ENCODE results near the gene FAM217A.
"Not testable (repeated sequence)": the region's sequence is repeated elsewhere in the genome, so short reads cannot be mapped to it uniquely, and the experiment has no call there.

FAM217A gene

DNA sequence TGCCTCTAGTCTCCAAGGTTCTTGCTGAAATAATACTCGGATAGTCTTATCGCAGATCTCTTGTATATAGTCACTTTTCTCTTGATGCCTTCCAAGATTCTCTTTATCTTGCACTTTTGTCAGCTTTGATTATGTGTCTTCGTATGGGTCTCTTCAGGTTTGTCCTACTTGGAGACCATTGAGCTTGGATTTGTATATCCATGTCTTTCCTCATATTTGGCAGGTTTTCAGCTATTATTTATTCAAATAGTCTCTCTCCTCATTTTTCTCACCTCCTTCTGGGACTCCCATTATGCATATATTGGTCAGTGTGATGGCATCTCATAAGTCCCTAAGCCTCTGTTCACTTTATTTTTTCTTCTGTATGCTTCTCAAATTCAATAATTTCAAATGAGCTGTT lies 33.4 kb upstream of the FAM217A start:
- no peak overlapping the region for H3K4me2 ChIP-seq
- H3K79me2 ChIP-seq (ENCODE audit: insufficient read depth, low read depth) = no peaks in the 10 kb centered on the region
- H3K4me3 ChIP-seq (IDR thresholded peaks at IDR 0.05; ENCODE audit: insufficient read depth, low read depth, low read length) = no peak overlapping the region
- H4K20me1 ChIP-seq (ENCODE audit: insufficient read depth) = no peaks in the 10 kb centered on the region
- H2AFZ ChIP-seq (ENCODE audit: low read depth) = no peak overlapping the region
- H3K27ac ChIP-seq = no peak overlapping the region
- H3K9ac ChIP-seq = no peak overlapping the region
- no peaks in the 10 kb centered on the region for H3K27me3 ChIP-seq (ENCODE audit: insufficient read depth, low read depth)
- TF ChIP-seq, protein P1, sequence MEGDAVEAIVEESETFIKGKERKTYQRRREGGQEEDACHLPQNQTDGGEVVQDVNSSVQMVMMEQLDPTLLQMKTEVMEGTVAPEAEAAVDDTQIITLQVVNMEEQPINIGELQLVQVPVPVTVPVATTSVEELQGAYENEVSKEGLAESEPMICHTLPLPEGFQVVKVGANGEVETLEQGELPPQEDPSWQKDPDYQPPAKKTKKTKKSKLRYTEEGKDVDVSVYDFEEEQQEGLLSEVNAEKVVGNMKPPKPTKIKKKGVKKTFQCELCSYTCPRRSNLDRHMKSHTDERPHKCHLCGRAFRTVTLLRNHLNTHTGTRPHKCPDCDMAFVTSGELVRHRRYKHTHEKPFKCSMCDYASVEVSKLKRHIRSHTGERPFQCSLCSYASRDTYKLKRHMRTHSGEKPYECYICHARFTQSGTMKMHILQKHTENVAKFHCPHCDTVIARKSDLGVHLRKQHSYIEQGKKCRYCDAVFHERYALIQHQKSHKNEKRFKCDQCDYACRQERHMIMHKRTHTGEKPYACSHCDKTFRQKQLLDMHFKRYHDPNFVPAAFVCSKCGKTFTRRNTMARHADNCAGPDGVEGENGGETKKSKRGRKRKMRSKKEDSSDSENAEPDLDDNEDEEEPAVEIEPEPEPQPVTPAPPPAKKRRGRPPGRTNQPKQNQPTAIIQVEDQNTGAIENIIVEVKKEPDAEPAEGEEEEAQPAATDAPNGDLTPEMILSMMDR (conservative IDR thresholded peaks at IDR 0.05; ENCODE audit: low read depth, low read length) = no peak
- no peaks in the 10 kb centered on the region for H3K4me1 ChIP-seq (ENCODE audit: low read depth, poor library complexity, severe bottlenecking)
- H3K36me3 ChIP-seq (ENCODE audit: insufficient read depth) = no peaks in the 10 kb centered on the region

DNA sequence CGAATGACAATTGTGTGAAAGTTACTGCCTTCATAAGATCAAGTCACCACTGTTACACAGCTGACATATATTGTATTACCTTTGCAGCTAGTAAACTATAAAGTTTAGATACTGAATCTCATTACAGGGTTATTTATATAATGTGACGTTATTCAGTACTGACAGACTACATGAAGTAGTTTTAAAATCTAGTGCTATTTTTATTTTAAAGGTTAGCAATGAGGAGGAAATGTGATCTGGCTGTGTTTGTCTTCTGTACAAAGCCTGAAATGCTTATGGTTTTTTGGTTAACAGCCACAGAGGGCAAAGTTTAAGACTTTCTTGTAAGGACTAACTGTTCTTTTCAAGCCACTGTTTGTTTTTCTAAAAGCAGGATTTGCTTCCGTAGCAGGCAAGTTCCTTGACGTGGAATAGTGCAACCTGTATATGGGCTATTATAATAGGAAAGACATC lies 30.5 kb upstream of the FAM217A start:
- not testable (repeated sequence) for H3K4me2 ChIP-seq; H3K79me2 ChIP-seq (ENCODE audit: insufficient read depth, low read depth); H3K9ac ChIP-seq; H3K27ac ChIP-seq; H4K20me1 ChIP-seq (ENCODE audit: insufficient read depth); H3K27me3 ChIP-seq (ENCODE audit: insufficient read depth, low read depth); H3K4me1 ChIP-seq (ENCODE audit: low read depth, poor library complexity, severe bottlenecking); H3K4me3 ChIP-seq (IDR thresholded peaks at IDR 0.05; ENCODE audit: insufficient read depth, low read depth, low read length); H2AFZ ChIP-seq (ENCODE audit: low read depth); H3K36me3 ChIP-seq (ENCODE audit: insufficient read depth)

GRCh38 chr6:4108561-4109093 lies 29.7 kb upstream of the FAM217A start:
- H4K20me1 ChIP-seq (ENCODE audit: insufficient read depth) = no peaks in the 10 kb centered on the region
- H3K4me3 ChIP-seq (IDR thresholded peaks at IDR 0.05; ENCODE audit: insufficient read depth, low read depth, low read length) = no peak overlapping the region
- H2AFZ ChIP-seq (ENCODE audit: low read depth) = no peak overlapping the region
- no peaks in the 10 kb centered on the region for H3K79me2 ChIP-seq (ENCODE audit: insufficient read depth, low read depth)
- no peak overlapping the region for H3K4me2 ChIP-seq
- TF ChIP-seq, protein P1 (conservative IDR thresholded peaks at IDR 0.05; ENCODE audit: low read depth, low read length) = no peak
- H3K27ac ChIP-seq = no peak overlapping the region
- no peak overlapping the region for H3K9ac ChIP-seq
- H3K27me3 ChIP-seq (ENCODE audit: insufficient read depth, low read depth) = no peaks in the 10 kb centered on the region
- no peaks in the 10 kb centered on the region for H3K4me1 ChIP-seq (ENCODE audit: low read depth, poor library complexity, severe bottlenecking)
- no peaks in the 10 kb centered on the region for H3K36me3 ChIP-seq (ENCODE audit: insufficient read depth)

DNA sequence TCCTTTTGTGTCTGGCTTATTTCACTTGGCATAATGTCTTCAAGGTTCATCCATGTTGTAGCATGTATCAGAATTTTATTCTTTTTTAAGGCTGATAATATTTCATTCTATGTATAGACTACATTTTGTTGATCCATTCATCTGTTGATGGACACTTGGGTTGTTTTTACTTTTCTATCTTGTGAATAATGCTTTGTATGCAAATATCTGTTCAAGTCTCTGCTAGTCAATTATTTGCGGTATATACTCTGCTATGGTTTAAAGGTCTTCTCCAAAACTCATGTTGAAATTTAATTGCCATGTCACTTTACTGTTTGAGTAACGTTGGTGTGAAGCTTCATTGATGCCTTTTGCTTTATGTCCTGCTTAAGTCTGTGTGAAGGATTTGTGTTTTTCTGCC lies 28.9 kb upstream of the FAM217A start:
- no peak overlapping the region for H3K27ac ChIP-seq
- H3K4me2 ChIP-seq = no peak overlapping the region
- H2AFZ ChIP-seq (ENCODE audit: low read depth) = no peak overlapping the region
- no peak overlapping the region for H3K4me3 ChIP-seq (IDR thresholded peaks at IDR 0.05; ENCODE audit: insufficient read depth, low read depth, low read length)
- H3K9ac ChIP-seq = no peak overlapping the region
- no peaks in the 10 kb centered on the region for H4K20me1 ChIP-seq (ENCODE audit: insufficient read depth)
- no peaks in the 10 kb centered on the region for H3K79me2 ChIP-seq (ENCODE audit: insufficient read depth, low read depth)
- no peaks in the 10 kb centered on the region for H3K36me3 ChIP-seq (ENCODE audit: insufficient read depth)
- no peaks in the 10 kb centered on the region for H3K4me1 ChIP-seq (ENCODE audit: low read depth, poor library complexity, severe bottlenecking)
- TF ChIP-seq, protein P1 (conservative IDR thresholded peaks at IDR 0.05; ENCODE audit: low read depth, low read length) = no peak
- H3K27me3 ChIP-seq (ENCODE audit: insufficient read depth, low read depth) = no peaks in the 10 kb centered on the region

GRCh38 chr6:4105980-4106536 lies 27.1 kb upstream of the FAM217A start:
- no peak overlapping the region for H3K4me2 ChIP-seq
- no peaks in the 10 kb centered on the region for H3K27me3 ChIP-seq (ENCODE audit: insufficient read depth, low read depth)
- H3K4me3 ChIP-seq (IDR thresholded peaks at IDR 0.05; ENCODE audit: insufficient read depth, low read depth, low read length) = no peak overlapping the region
- no peak overlapping the region for H3K27ac ChIP-seq
- no peak overlapping the region for H3K9ac ChIP-seq
- H4K20me1 ChIP-seq (ENCODE audit: insufficient read depth) = no peaks in the 10 kb centered on the region
- H3K36me3 ChIP-seq (ENCODE audit: insufficient read depth) = no peaks in the 10 kb centered on the region
- TF ChIP-seq, protein P1 (conservative IDR thresholded peaks at IDR 0.05; ENCODE audit: low read depth, low read length) = no peak
- no peak overlapping the region for H2AFZ ChIP-seq (ENCODE audit: low read depth)
- no peaks in the 10 kb centered on the region for H3K4me1 ChIP-seq (ENCODE audit: low read depth, poor library complexity, severe bottlenecking)
- H3K79me2 ChIP-seq (ENCODE audit: insufficient read depth, low read depth) = no peaks in the 10 kb centered on the region

All from KMS-11 (cell line).